ENCODE data around the gene MAP4K4.

DNA sequence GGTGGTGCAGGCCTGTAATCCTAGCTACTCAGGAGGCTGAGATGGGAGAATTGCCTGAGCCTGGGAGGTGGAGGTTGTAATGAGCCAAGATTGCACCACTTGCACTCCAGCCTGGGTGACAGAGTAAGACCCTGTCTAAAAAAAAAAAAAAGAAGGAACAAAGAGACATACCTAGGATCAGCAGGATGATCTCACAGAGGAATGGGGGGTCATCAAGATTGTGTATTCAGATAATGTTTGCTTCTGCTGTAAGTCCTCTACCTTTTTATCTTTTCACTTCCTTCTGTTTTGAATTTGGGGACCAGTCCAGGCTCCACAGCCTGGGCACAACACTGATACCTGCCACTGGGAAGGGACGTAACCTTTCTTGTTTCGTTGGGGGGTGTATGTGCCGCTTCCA lies 53.2 kb downstream of the MAP4K4 start:
- TF ChIP-seq, protein P1, sequence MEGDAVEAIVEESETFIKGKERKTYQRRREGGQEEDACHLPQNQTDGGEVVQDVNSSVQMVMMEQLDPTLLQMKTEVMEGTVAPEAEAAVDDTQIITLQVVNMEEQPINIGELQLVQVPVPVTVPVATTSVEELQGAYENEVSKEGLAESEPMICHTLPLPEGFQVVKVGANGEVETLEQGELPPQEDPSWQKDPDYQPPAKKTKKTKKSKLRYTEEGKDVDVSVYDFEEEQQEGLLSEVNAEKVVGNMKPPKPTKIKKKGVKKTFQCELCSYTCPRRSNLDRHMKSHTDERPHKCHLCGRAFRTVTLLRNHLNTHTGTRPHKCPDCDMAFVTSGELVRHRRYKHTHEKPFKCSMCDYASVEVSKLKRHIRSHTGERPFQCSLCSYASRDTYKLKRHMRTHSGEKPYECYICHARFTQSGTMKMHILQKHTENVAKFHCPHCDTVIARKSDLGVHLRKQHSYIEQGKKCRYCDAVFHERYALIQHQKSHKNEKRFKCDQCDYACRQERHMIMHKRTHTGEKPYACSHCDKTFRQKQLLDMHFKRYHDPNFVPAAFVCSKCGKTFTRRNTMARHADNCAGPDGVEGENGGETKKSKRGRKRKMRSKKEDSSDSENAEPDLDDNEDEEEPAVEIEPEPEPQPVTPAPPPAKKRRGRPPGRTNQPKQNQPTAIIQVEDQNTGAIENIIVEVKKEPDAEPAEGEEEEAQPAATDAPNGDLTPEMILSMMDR (IDR thresholded peaks at IDR 0.05; ENCODE audit: poor library complexity), result no peak
- TF ChIP-seq EZH2 (IDR thresholded peaks at IDR 0.05; ENCODE audit: borderline replicate concordance) (no peak), EZH2phosphoT487 (IDR thresholded peaks at IDR 0.05; ENCODE audit: low read depth, severe bottlenecking, unreplicated experiment) (no peak)
